PC-9 (cell line): ENCODE results near the gene IKBIP. TPM values are rescaled to one million over a fixed set of nuclear protein-coding genes. Genes with fewer than 3 reads are reported as not detected.

Experiments
- BruUV-seq: library from RNA; stranded (reverse); fragments of 400-500 nt; replicated peaks from 2 replicates; lab custom pipeline; 2021; lab: Mats Ljungman, UMichigan
- CTCF ChIA-PET: fragments of 300-600 bp; sonication (Branson Sonifier 250); formaldehyde crosslinking; loops from one replicate; lab custom pipeline; 2022; ENCODE audit warnings: antibody characterized with exemption; lab: Charles Lee
- POLR2A ChIA-PET: fragments of 300-600 bp; sonication (Branson Sonifier 250); formaldehyde crosslinking; loops from one replicate; lab custom pipeline; 2022; ENCODE audit warnings: antibody characterized with exemption; ENCODE audit not compliant: unreplicated experiment; lab: Charles Lee
- DNase-seq, 2 experiments: peaks; one replicate each; pipeline versions ENCODE4 v3.0.0 to v3.0.0-alpha.2; 2015 to 2022; ENCODE audit warnings: mixed read lengths in 1 of 2
- H2AFZ ChIP-seq: fragments of 200-600 bp; sonication (generic); 2 replicates; pipeline ENCODE4 v1.8.1; 2017; ENCODE audit warnings: antibody characterized with exemption
- H3F3A ChIP-seq: fragments of 200-600 bp; sonication (generic); 2 replicates; pipeline ENCODE4 v1.8.1; 2017; ENCODE audit warnings: antibody characterized with exemption, mild to moderate bottlenecking, low read depth; ENCODE audit not compliant: insufficient read depth
- H3K27ac ChIP-seq: fragments of 200-600 bp; sonication (generic); 2 replicates; pipeline ENCODE4 v1.6.1; 2016; ENCODE audit warnings: mixed run types
- H3K27me3 ChIP-seq: fragments of 200-600 bp; sonication (generic); 2 replicates; pipeline ENCODE4 v1.6.1; 2016; ENCODE audit warnings: low read depth, mixed run types; ENCODE audit not compliant: insufficient read depth
- H3K36me3 ChIP-seq: fragments of 200-600 bp; sonication (generic); 2 replicates; pipeline ENCODE4 v1.6.1; 2016; ENCODE audit warnings: low read depth, mixed run types
- H3K4me1 ChIP-seq: fragments of 200-600 bp; sonication (generic); replicated peaks from 2 replicates; pipeline ENCODE4 v1.6.1; 2016; ENCODE audit warnings: mixed run types; ENCODE audit not compliant: insufficient read depth
- H3K4me2 ChIP-seq: fragments of 200-600 bp; sonication (generic); 2 replicates; pipeline ENCODE4 v1.6.1; 2017; ENCODE audit warnings: mixed run types
- H3K4me3 ChIP-seq: fragments of 200-600 bp; sonication (generic); 2 replicates; pipeline ENCODE4 v1.6.1; 2016; ENCODE audit warnings: mixed run types
- H3K79me2 ChIP-seq: fragments of 200-600 bp; sonication (generic); 2 replicates; pipeline ENCODE4 v1.6.1; 2017; ENCODE audit warnings: low read depth, mixed run types
- H3K9me2 ChIP-seq: fragments of 200-600 bp; sonication (generic); 2 replicates; pipeline ENCODE4 v1.8.1; 2017; ENCODE audit warnings: mild to moderate bottlenecking; ENCODE audit not compliant: insufficient read depth
- H3K9me3 ChIP-seq: fragments of 200-600 bp; sonication (generic); 2 replicates; pipeline ENCODE4 v1.8.1; 2016; ENCODE audit warnings: low read depth; ENCODE audit not compliant: insufficient read depth
- H4K20me1 ChIP-seq: fragments of 200-600 bp; sonication (generic); 2 replicates; pipeline ENCODE4 v1.8.1; 2017; ENCODE audit not compliant: insufficient read depth
- CTCF ChIP-seq: fragments of 200-600 bp; sonication (generic); conservative IDR thresholded peaks from 2 replicates; pipeline ENCODE4 v1.6.1; 2017; ENCODE audit warnings: mixed run types, antibody characterized with exemption, mild to moderate bottlenecking, moderate library complexity
- EZH2 ChIP-seq: fragments of 200-600 bp; sonication (generic); IDR thresholded peaks from 2 replicates; pipeline ENCODE4 v1.8.0; 2017; ENCODE audit warnings: antibody characterized with exemption, low read depth
- intact Hi-C: fragments of 100-400 bp; cut with micrococcal nuclease; formaldehyde crosslinking; loops from one replicate; pipeline ENCODE4 v1.10.0; 2022; ENCODE audit not compliant: unreplicated experiment
- total RNA-seq: library from RNA; stranded (reverse); gene quantifications from 2 replicates; pipeline ENCODE4 v1.2.3, GENCODE V29; 2021

Gene IKBIP
- total RNA-seq, 1 experiment from 2014 or later, result 7.2 TPM

DNA sequence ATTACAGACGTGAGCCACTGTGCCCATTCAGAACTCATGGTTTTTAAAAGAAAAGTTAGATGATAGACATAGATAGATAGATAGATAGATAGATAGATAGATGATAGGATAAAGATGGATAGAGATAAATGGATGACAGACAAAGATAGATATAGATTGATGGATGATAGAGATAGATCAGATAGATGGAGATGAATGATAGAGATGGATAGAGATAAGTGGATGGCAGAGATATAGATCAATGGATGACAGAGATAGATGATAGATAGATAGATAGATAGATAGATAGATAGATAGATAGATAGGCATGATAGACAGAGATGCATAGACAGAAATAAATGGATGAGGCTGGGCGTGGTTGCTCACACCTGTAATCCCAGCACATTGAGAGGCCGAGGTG, 64.8 kb downstream of the IKBIP start:
- no peak overlapping the region for H2AFZ ChIP-seq
- H3F3A ChIP-seq, result no peaks in the 10 kb centered on the region
- intact Hi-C loops, result no loop called here
- no peaks in the 10 kb centered on the region for H3K79me2 ChIP-seq
- no TSS peak for BruUV-seq
- no peaks in the 10 kb centered on the region for H4K20me1 ChIP-seq
- ChIA-PET POLR2A (no interaction called here), CTCF (no interaction called here)
- no peaks in the 10 kb centered on the region for H3K36me3 ChIP-seq
- H3K4me3 ChIP-seq, result no peak overlapping the region
- no peaks in the 10 kb centered on the region for H3K27me3 ChIP-seq
- TF ChIP-seq EZH2 (no peak), CTCF (no peak)
- no peaks in the 10 kb centered on the region for H3K9me3 ChIP-seq
- H3K4me2 ChIP-seq, result no peak overlapping the region
- 0 out of 2 replicates have a peak, but pooled peaks cover 6% of the 10 kb centered on the region for H3K4me1 ChIP-seq
- no peak overlapping the region for H3K27ac ChIP-seq
- DNase-seq, result no peak
- H3K9me2 ChIP-seq, result no peaks in the 10 kb centered on the region

GRCh38 chr12:98579347-98579746, 65.2 kb downstream of the IKBIP start:
- Histone ChIP-seq H3K9me2 (no peaks in the 10 kb centered on the region), H2AFZ (no peak overlapping the region), H3K4me3 (no peak overlapping the region), H3K4me1 (0 out of 2 replicates have a peak, but pooled peaks cover 6% of the 10 kb centered on the region), H3K79me2 (no peaks in the 10 kb centered on the region), H3F3A (no peaks in the 10 kb centered on the region), H3K27me3 (no peaks in the 10 kb centered on the region), H3K36me3 (no peaks in the 10 kb centered on the region), H3K9me3 (no peaks in the 10 kb centered on the region), H3K27ac (no peak overlapping the region), H3K4me2 (no peak overlapping the region), H4K20me1 (no peaks in the 10 kb centered on the region)
- BruUV-seq, result no TSS peak
- CTCF ChIA-PET, result interaction anchor here (1.2 kb wide), 1 partner anchor 12 kb away, joined by 4 read pairs; no protein-coding TSS in a partner anchor
- POLR2A ChIA-PET, result no interaction called here
- no peak for DNase-seq
- TF ChIP-seq EZH2 (no peak), CTCF (no peak)
- intact Hi-C loops, result no loop called here

DNA sequence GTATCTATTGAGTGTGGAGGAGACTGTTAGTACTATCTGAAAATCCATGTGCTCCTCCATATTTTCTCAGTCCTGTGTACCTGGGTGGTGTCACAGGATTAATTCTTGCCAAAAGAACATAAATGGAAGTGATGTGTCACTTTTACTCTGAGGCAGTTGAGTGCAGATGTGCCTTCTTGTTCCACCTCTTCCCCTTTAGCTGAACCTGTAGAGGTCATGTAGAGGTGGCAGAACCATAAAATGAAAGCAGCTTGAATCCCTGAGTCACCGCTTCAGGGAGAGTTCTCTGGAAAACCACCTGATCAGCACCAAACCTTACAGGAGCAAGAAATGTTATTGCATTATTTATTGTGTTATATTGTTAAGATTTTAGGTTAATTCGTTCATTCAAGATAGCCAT, 65.8 kb downstream of the IKBIP start:
- Histone ChIP-seq H4K20me1 (no peaks in the 10 kb centered on the region), H3K27me3 (no peaks in the 10 kb centered on the region), H3K9me3 (no peaks in the 10 kb centered on the region), H3K36me3 (no peaks in the 10 kb centered on the region), H3K27ac (no peak overlapping the region), H3F3A (no peaks in the 10 kb centered on the region), H3K4me1 (peaks cover 6% of the 10 kb centered on the region; the same call in 1 of the 2 replicates), H3K9me2 (no peaks in the 10 kb centered on the region), H3K4me3 (no peak overlapping the region), H3K79me2 (no peaks in the 10 kb centered on the region), H3K4me2 (no peak overlapping the region), H2AFZ (no peak overlapping the region)
- DNase-seq, result peak in 1 of 2 experiments; percentile 38
- ChIA-PET CTCF (interaction anchor here (1.2 kb wide), 1 partner anchor 12 kb away, joined by 4 read pairs; no protein-coding TSS in a partner anchor), POLR2A (interaction anchor here (0.7 kb wide), 1 partner anchor 15 kb away, joined by 8 read pairs; the partner anchor contains the start of gene SLC25A3)
- BruUV-seq, result no TSS peak
- no peak for TF ChIP-seq CTCF
- TF ChIP-seq EZH2, result no peak
- intact Hi-C loops, result no loop called here
